ENCODE data around the gene TMEM150C. TPM values are rescaled to one million over a fixed set of nuclear protein-coding genes. Genes with fewer than 3 reads are reported as not detected.

TMEM150C gene
- total and polyA plus RNA-seq, 2 of the 8 experiments (the other 6 are each of a cell fraction or from before 2014, with no cell fraction given): 1.5 to 1.7 TPM

GRCh38 chr4:82484996-82485783 is 76.6 kb downstream of the TMEM150C start:
- POLR2A ChIA-PET (ENCODE audit: partially characterized antibody): interaction anchor here (1.0 to 1.7 kb wide), 2 partner anchors 10 to 12 kb away, joined by 3 to 5 read pairs; no protein-coding TSS in a partner anchor
- Histone ChIP-seq H4K20me1 (replicated peaks in 1 of 2; ENCODE audit: control insufficient read depth in 1 of 2, insufficient read depth in 2 of 2, low read length in 2 of 2) (no peaks in the 10 kb centered on the region), H3K23me2 (ENCODE audit: low read depth, low read length) (no peaks in the 10 kb centered on the region), H3K27ac (ENCODE audit: low read depth, low read length) (no peak overlapping the region), H2BK5ac (ENCODE audit: low read depth, low read length) (no peak overlapping the region), H2BK20ac (ENCODE audit: low read length) (no peak overlapping the region), H2AK5ac (ENCODE audit: low read depth, low read length) (no peak overlapping the region), H3K14ac (ENCODE audit: insufficient read length) (no peak overlapping the region), H3K4me1 (replicated peaks in 1 of 4; ENCODE audit: control insufficient read depth in 3 of 4, insufficient read depth in 4 of 4, low read length in 3 of 4) (no peaks in the 10 kb centered on the region), H3K27me3 (replicated peaks in 1 of 4; ENCODE audit: control insufficient read depth in 3 of 4, extremely low read depth in 1 of 4, insufficient read depth in 3 of 4, low read length in 3 of 4) (no peaks in the 10 kb centered on the region), H3K36me3 (ENCODE audit: control insufficient read depth in 2 of 4, insufficient read depth in 4 of 4, low read length in 3 of 4) (no peaks in the 10 kb centered on the region), H2BK15ac (ENCODE audit: low read length) (no peak overlapping the region), H3K4me3 (ENCODE audit: extremely low read depth in 1 of 4, insufficient read depth in 2 of 4, low read depth in 3 of 4, low read length in 4 of 4) (no peak overlapping the region), H3K4ac (replicated peaks; ENCODE audit: insufficient read length, low read depth, low read length) (no peak overlapping the region), H3K23ac (ENCODE audit: insufficient read length) (no peak overlapping the region), H4K5ac (ENCODE audit: insufficient read length, low read depth, low read length) (no peak overlapping the region), H3K79me2 (ENCODE audit: control insufficient read depth in 1 of 2, insufficient read depth in 2 of 2, low read length in 2 of 2) (no peaks in the 10 kb centered on the region), H2AFZ (ENCODE audit: low read length) (no peak overlapping the region), H3K18ac (ENCODE audit: extremely low read depth, low read length) (no peak overlapping the region), H4K8ac (ENCODE audit: extremely low read depth, insufficient read depth, low read length) (no peak overlapping the region), H3K9me3 (ENCODE audit: insufficient read depth in 2 of 2, low read depth in 1 of 2, low read length in 1 of 2) (no peaks in the 10 kb centered on the region), H4K91ac (replicated peaks; ENCODE audit: insufficient read length, low read length) (no peak overlapping the region), H3K56ac (replicated peaks; ENCODE audit: insufficient read length, low read depth, low read length) (no peak overlapping the region), H3K4me2 (ENCODE audit: insufficient read depth in 1 of 2, low read depth in 2 of 2, low read length in 2 of 2) (no peak overlapping the region), H3K79me1 (ENCODE audit: low read depth, low read length) (no peaks in the 10 kb centered on the region), H2BK12ac (ENCODE audit: low read depth, low read length) (no peak overlapping the region), H3K9ac (replicated peaks in 1 of 4; ENCODE audit: extremely low read depth in 1 of 4, low read depth in 3 of 4, low read length in 3 of 4) (no peak overlapping the region), H2BK120ac (replicated peaks; ENCODE audit: low read depth, low read length) (no peak overlapping the region)
- 90% methylated on average over 14 of the region's 14 CpGs; no CpG with 5 or more reads in 1 of the 2 experiments for WGBS, 2 experiments (ENCODE audit: extremely low coverage in 1 of 2, insufficient coverage in 1 of 2, insufficient read length in 1 of 2, insufficient replicate concordance in 2 of 2, low coverage in 1 of 2, low lambda C conversion rate in 2 of 2, missing lambda C conversion rate in 1 of 2)
- CTCF ChIA-PET (ENCODE audit: partially characterized antibody): interaction anchor here (1.0 to 5.1 kb wide), 11 partner anchors 10 to 256 kb away, joined by 3 to 23 read pairs (median 4); no protein-coding TSS in a partner anchor
- FAIRE-seq (no peak), DNase-seq (ENCODE audit: low read depth in 1 of 2, low spot score in 2 of 2) (no peak)
- TF ChIP-seq FOSL1 (IDR thresholded peaks at IDR 0.05; ENCODE audit: insufficient read depth, low read depth, low read length): no peak
- no peak for TF ChIP-seq TEAD4 (IDR thresholded peaks at IDR 0.05; ENCODE audit: low read depth, low read length)
- TF ChIP-seq POU5F1 (IDR thresholded peaks at IDR 0.05; ENCODE audit: low read depth, low read length): no peak
- TF ChIP-seq HDAC6 (IDR thresholded peaks at IDR 0.05; ENCODE audit: low read depth, low read length): no peak
- no peak for TF ChIP-seq KDM4A (IDR thresholded peaks at IDR 0.05; ENCODE audit: low read depth, low read length, severe bottlenecking)
- no peak for TF ChIP-seq NANOG (IDR thresholded peaks at IDR 0.05; ENCODE audit: insufficient read depth, low read depth, low read length, poor library complexity, severe bottlenecking)
- TF ChIP-seq BCL11A (IDR thresholded peaks at IDR 0.05; ENCODE audit: low read depth in 2 of 2, low read length in 2 of 2): no peak
- TF ChIP-seq SP2 (IDR thresholded peaks at IDR 0.05; ENCODE audit: low read length): no peak
- TF ChIP-seq SAP30 (IDR thresholded peaks at IDR 0.05; ENCODE audit: insufficient read depth, insufficient replicate concordance, low read length): no peak
- TF ChIP-seq MAFK (IDR thresholded peaks at IDR 0.05; ENCODE audit: low read depth, low read length): no peak
- no peak for TF ChIP-seq CHD1 (IDR thresholded peaks at IDR 0.05; ENCODE audit: low read depth, low read length)
- no peak for TF ChIP-seq HDAC2 (IDR thresholded peaks at IDR 0.05; ENCODE audit: borderline replicate concordance in 1 of 2, low read depth in 2 of 2, low read length in 2 of 2)

Measured in H1 (cell line).